Ammon's horn (tissue), 1 donor: ENCODE measurements around the gene DBNDD1.
"Not testable (repeated sequence)": the region's sequence is repeated elsewhere in the genome, so short reads cannot be mapped to it uniquely, and the experiment has no call there.

Source experiments
- DNase-seq: peaks from one replicate; pipeline ENCODE4 v3.0.0-alpha.2; 2016; ENCODE audit warnings: low spot score

DBNDD1 gene

GRCh38 chr16:90011508-90011819 lies 7.8 kb downstream of the DBNDD1 start:
- DNase-seq: no peak

DNA sequence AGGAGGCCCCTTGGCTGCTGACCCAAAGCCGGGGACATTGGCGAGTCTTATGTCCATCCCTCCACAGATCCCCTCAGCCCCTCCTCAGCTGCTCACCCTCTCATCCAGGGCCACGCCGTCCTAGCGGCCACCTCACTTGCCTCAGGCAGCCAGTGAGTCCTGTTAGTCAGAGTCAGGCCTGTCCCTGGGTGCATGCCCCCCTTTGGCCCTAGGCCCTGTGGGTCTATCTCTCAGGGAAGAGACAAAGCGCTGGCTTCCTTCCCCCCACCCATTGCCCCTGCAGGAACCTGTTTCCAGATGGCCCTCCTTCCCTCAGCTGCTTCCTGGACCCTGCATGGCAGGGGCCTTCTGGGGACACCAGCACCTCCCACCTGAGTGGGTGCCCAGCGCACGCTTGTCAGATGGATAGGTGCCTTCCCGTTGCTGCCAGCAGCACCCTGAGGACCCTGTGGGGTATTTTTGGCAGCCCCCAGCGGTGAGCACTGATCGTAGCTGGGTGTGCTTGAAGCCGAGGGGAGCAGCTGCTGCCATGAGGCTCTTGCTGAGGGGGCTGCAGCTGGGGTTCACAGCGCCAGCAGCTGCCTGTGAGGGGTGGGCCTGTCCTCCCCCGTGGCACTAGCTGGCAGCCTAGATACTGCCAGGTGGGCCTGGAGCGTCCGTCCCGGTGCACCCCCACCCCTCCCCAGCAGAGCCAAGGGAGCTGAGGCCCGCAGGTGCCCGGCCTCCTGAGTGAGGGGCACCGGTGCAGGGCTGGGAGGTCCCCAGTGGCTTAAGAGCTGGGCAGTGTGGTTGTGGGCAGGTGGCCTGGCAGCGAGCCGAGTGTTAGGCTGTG lies 8.4 kb downstream of the DBNDD1 start:
- DNase-seq: no peak

- no peak for DNase-seq
Observed at GRCh38 chr16:90009172-90009899, 9.9 kb downstream of the DBNDD1 start.

DNA sequence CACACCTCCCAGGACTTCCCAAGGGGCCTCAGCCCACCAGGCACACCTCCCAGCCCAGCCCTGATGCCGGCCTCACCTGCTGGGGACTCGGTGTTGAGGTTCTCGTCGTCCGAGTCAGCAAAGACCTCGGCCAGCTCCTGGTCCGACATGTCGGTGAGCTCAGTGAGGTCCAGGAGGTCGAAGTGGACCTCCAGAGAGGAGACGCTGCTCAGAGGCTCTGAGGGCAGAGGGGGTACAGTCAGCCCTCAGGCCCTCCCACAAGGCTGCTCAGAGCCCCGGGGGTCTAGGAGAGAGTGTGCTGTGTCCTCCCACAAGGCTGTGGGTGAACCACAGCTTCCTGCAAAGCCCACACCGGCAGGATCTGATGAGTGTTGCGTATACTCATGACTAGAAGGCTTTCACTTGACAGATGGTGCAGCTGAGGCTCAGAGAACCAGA lies 10.5 kb downstream of the DBNDD1 start:
- DNase-seq: peak; percentile 49

GRCh38 chr16:90007635-90008234 lies 11.5 kb downstream of the DBNDD1 start:
- DNase-seq: not testable (repeated sequence)

DNA sequence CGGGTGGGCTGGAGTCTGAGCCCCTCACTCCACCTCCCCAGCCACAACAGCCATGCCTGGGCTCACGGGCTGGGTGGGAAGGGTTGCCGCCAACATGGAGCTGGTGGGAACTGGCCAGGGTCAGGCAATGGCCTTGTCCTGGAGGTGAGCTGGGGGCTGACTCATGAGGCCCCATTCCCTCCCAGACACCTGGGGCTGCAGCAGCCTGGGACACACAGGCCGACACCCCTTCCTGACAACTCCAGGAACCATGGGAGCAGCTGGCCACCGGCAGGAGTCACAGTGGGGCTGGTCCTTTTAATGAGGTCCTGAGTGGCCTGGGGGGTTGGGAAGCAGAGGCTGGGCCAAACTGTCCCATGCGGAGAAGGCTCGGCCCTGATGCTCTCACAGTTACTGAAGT lies 12.2 kb downstream of the DBNDD1 start:
- no peak for DNase-seq

- DNase-seq: no peak
Observed at GRCh38 chr16:90005956-90006663, 13.1 kb downstream of the DBNDD1 start.

GRCh38 chr16:90004577-90004976 lies 14.7 kb downstream of the DBNDD1 start:
- no peak for DNase-seq

DNA sequence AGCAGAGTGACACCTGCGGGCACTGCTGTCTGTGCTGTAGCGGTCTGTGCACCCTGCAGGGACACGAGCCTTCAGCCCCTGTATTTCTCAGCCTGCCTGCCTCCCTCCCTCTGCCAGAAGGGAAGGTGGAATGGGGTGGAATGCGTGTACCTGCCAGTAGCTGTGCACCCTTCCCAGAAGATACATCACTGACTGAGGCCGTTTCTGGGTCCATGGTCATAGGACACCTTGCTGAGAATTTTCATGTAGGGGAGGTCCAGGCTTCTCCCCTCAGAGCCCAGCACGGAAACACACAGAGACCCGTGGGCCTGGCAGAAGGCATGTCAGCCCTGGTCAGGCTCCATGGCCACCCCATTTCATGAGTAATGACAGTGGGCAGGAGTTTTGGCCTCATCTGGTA lies 16.5 kb downstream of the DBNDD1 start:
- DNase-seq: no peak

DNA sequence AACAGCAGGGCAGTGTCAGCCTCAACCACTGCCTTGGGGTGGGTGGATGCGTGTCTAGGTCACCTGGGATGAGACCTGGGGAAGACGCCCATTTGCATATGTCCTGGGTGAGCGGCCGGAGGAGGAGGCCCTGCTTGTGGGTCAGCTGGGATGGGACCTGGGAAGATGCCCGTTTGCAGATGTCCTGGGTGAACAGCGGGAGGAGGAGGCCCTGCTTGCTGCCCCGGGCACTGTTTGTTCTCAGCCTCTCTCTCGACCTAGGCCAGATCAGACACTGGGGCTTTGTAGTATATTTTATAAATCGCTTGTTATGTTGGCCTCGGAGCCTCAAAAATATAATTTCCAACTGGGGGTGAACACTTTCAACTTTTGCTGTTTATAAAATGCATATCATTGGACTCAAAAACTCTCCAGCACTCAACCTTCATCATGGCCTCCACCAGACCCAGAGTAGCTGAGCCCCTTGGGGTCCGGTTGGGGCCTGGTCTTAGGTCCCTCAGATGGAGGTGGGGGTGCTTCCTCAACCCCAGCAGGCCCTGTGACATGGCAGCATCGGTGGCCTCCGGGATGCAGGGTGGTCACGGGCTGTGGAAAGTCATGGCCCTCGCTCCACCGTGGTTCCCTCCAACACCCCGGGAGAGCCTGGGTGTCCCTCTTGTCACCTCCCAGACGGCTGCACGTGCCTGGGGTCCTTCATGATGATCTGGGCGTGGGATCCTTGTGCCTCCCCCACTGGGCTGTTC lies 17.3 kb downstream of the DBNDD1 start:
- DNase-seq: peak; percentile 51

DNA sequence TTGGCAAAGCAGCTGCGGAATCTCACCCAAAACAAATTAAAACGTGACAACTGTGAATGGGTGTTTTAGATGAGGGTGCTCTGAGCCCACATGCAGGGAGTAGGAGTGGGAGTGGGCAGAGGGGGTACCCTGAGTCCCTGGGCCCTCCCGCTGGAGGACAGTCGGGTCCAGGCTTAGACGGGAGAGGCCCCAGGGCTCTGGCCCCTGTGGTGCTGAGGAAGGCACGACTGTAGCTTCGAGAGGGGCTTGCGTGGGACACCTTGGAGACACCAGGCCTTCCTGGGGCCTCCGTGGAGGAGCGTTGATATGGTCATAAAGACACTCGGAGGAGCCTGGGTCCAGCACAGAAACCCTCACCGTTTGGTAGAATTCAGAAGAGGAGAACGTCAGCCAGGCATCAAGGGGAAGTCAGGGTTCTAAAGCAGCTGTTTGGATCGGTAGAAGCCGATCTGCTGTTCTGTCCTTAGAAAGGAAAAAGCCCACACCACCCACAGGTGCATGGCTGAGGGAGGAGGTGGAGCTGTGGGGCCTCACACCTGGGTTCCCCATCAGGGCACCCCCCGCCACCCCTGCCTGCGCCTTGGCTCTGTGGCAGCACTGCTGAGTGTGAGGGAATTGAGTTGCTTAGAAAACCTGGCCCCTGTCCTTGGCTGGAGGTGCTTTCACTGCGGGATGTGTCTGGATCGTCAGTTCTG lies 18.4 kb downstream of the DBNDD1 start:
- no peak for DNase-seq

DNA sequence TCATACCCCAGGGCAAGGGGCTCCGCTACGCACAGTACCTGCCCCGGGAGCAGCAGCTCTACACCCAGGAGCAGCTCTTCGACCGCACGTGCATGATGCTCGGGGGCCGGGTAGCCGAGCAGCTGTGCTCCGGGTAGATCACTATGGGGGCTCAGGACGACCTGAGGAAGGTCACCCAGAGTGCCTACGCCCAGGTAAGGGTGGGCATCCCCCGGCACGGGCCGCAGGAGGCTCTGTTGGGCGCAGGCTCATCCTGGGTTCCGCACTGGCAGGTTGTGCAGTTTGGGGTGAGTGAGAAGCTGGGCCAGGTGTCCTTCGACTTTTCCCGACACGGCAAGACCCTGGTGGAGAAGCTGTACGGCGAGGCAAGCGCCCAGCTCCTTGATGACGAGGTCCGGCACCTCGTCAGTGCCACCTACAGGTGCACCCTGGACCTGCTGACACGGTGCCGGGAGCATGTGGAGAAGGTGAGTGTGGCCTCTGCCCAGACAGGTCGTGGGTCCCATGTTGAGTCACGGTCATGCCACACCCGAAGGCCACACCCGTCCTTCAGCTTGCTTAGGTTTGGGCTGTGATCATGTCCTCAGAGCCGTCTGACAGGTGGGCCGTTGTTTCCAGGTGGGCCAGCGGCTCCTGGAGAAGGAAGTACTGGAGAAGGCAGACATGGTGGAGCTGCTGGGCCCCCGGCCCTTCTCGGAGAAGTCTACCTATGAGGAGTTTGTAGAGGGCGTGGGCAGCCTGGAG lies 19.3 kb downstream of the DBNDD1 start:
- no peak for DNase-seq

GRCh38 chr16:89996178-89996489 lies 23.1 kb downstream of the DBNDD1 start:
- no peak for DNase-seq

- not testable (repeated sequence) for DNase-seq
Observed at GRCh38 chr16:89995475-89996177, 23.6 kb downstream of the DBNDD1 start.

DNA sequence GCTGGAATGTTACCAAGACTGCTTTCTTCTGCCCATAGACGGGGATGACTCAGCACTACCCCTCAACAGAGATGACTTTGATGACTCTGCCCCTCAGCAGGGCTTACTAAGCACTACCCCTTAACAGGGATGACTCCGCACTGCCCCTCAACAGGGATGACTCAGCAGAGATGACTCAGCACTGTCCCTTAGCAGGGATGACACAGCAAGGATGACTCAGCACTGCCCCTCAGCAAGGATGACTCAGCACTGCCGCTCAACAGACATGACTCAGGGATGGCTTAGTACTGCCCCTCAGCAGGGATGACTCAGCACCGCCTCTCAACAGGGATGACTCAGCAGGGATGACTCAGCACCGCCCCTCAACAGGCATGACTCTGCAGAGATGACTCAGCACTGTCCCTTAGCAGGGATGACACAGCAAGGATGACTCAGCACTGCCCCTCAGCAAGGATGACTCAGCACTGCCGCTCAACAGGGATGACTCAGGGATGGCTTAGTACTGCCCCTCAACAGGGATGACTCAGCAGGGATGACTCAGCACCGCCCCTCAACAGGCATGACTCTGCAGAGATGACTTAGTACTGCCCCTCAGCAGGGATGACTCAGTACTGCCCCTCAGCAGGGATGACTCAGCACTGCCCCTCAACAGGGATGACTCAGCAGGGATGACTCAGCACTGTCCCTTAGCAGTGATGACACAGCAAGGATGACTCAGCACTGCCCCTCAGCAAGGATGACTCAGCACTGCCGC lies 24.4 kb downstream of the DBNDD1 start:
- not testable (repeated sequence) for DNase-seq

GRCh38 chr16:89994389-89994720 lies 24.9 kb downstream of the DBNDD1 start:
- no peak for DNase-seq

- DNase-seq: no peak
Observed at GRCh38 chr16:89993971-89994370, 25.3 kb downstream of the DBNDD1 start.

DNA sequence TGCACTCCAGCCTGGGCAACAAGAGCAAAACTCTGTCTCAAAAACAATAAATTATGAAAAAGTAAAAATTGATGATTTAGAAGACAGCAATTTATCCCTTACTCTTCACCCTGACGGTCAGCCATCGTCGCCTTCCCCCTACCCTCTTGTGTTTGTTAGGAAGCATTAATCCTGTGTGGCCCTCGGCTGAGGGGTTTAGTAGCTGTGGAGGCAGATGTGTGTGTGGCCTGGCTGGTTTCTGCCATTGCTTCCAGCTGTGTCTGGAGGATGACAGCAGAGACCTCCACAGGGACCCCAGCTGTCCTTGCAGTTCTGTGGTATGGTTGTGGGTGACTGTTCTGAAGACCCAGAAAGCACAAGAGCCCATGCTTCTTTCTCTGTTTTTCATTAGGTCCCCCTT lies 25.9 kb downstream of the DBNDD1 start:
- DNase-seq: no peak

GRCh38 chr16:89990799-89991198 lies 28.5 kb downstream of the DBNDD1 start:
- no peak for DNase-seq
